Measurements from ENCODE around the gene CD8A. TPM values are rescaled to one million over a fixed set of nuclear protein-coding genes. Genes with fewer than 3 reads are reported as not detected.
"Not testable (repeated sequence)": the region's sequence is repeated elsewhere in the genome, so short reads cannot be mapped to it uniquely, and the experiment has no call there.

The CD8A gene
- total and polyA plus RNA-seq, 3 experiments from 2014 or later: 359 to 924 (median 363) TPM

DNA sequence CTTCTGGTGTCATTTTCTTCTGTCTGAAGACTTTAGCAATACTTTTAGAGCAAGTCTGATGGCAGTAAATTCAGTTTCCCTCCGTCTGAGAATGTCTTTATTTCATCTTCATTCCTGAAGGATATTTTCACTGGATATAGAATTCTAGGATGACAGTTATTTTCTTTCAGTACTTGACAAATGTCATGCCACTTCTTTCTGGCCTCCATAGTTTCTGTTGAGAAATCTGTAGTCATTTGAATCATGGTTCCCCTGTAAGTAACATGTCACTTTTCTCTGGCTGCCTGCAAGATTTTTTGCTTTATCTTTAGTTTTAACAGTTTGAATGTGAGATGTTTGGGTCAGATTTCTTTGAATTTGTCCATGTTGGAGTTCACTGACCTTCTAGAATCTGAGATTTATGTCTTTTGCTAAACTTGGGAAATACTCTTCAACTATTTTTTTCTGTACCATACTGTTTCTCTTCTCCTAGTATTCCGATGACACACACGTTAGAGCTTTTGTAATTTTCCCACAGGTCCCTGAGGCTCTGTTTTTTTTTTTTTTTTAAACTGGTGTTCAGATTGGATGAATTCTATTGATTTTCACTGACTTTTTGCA, 40.4 kb downstream of the CD8A start:
- Mint-ChIP-seq H3K27me3 (no peaks in the 10 kb centered on the region), H3K36me3 (peaks cover 18 to 76% (median 26%) of the 10 kb centered on the region in 3 donors), H3K27ac (peak overlapping the region in 3 of 8 donors; percentile 18 to 40 (median 22)), H3K9me3 (peaks cover 0 to 11% (median 3%) of the 10 kb centered on the region in 5 donors), H3K4me1 (peaks cover 45 to 61% (median 52%) of the 10 kb centered on the region in 3 donors), H3K4me3 (no peak overlapping the region)
- Histone ChIP-seq H3K27me3 (ENCODE audit: insufficient read depth, low read length, poor library complexity, severe bottlenecking) (no peaks in the 10 kb centered on the region), H3K4me1 (ENCODE audit: insufficient read depth, low read length) (peaks cover 17% of the 10 kb centered on the region), H3K9me3 (ENCODE audit: low read length) (no peaks in the 10 kb centered on the region), H3K27ac (ENCODE audit: low read depth, low read length) (no peak overlapping the region), H3K36me3 (ENCODE audit: insufficient read depth, low read length) (peaks cover 22% of the 10 kb centered on the region), H3K4me3 (ENCODE audit: low read length) (no peak overlapping the region)
- ChIA-PET CTCF (interaction anchor here (1.0 kb wide), 1 partner anchor 15 kb away, joined by 4 read pairs; no protein-coding TSS in a partner anchor), POLR2A (no interaction called here)
- no peak for DNase-seq

GRCh38 chr2:86747711-86748639, 42.7 kb downstream of the CD8A start:
- Mint-ChIP-seq H3K27ac (peak overlapping the region in 2 of 8 donors; percentile 21 to 70), H3K27me3 (no peaks in the 10 kb centered on the region), H3K9me3 (peaks cover 0 to 11% (median 3%) of the 10 kb centered on the region in 5 donors), H3K4me1 (peaks cover 55 to 80% (median 71%) of the 10 kb centered on the region in 3 donors), H3K36me3 (peaks cover 18 to 68% (median 23%) of the 10 kb centered on the region in 3 donors), H3K4me3 (no peak overlapping the region)
- DNase-seq: no peak
- H3K27me3 ChIP-seq (ENCODE audit: insufficient read depth, low read length, poor library complexity, severe bottlenecking): no peaks in the 10 kb centered on the region
- H3K4me1 ChIP-seq (ENCODE audit: insufficient read depth, low read length): peaks cover 18% of the 10 kb centered on the region
- POLR2A ChIA-PET: no interaction called here
- CTCF ChIA-PET: interaction anchor here (1.1 kb wide), 1 partner anchor 16 kb away, joined by 3 read pairs; no protein-coding TSS in a partner anchor
- H3K9me3 ChIP-seq (ENCODE audit: low read length): no peaks in the 10 kb centered on the region
- no peak overlapping the region for H3K27ac ChIP-seq (ENCODE audit: low read depth, low read length)
- H3K36me3 ChIP-seq (ENCODE audit: insufficient read depth, low read length): peaks cover 11% of the 10 kb centered on the region
- no peak overlapping the region for H3K4me3 ChIP-seq (ENCODE audit: low read length)

- CTCF ChIA-PET: interaction anchor here (1.2 kb wide), 1 partner anchor 228 kb away, joined by 3 read pairs; no protein-coding TSS in a partner anchor
- Histone ChIP-seq H3K9me3 (ENCODE audit: low read length) (no peaks in the 10 kb centered on the region), H3K36me3 (ENCODE audit: insufficient read depth, low read length) (peaks cover 4% of the 10 kb centered on the region), H3K27ac (ENCODE audit: low read depth, low read length) (no peak overlapping the region), H3K4me3 (ENCODE audit: low read length) (no peak overlapping the region), H3K4me1 (ENCODE audit: insufficient read depth, low read length) (peaks cover 18% of the 10 kb centered on the region), H3K27me3 (ENCODE audit: insufficient read depth, low read length, poor library complexity, severe bottlenecking) (no peaks in the 10 kb centered on the region)
- peaks cover 10 to 62% (median 19%) of the 10 kb centered on the region in 3 donors for H3K36me3 Mint-ChIP-seq
- POLR2A ChIA-PET: no interaction called here
- peaks cover 58 to 80% (median 79%) of the 10 kb centered on the region in 3 donors for H3K4me1 Mint-ChIP-seq
- peak overlapping the region in 5 of 8 donors; percentile 0 to 35 (median 9) for H3K27ac Mint-ChIP-seq
- peaks cover 0 to 11% (median 3%) of the 10 kb centered on the region in 5 donors for H3K9me3 Mint-ChIP-seq
- H3K27me3 Mint-ChIP-seq: no peaks in the 10 kb centered on the region
- H3K4me3 Mint-ChIP-seq: no peak overlapping the region
- no peak for DNase-seq
Measured at GRCh38 chr2:86746939-86747338, 43.8 kb downstream of the CD8A start.

GRCh38 chr2:86744152-86744551, 46.6 kb downstream of the CD8A start:
- Histone ChIP-seq H3K4me3 (ENCODE audit: low read length) (no peak overlapping the region), H3K27me3 (ENCODE audit: insufficient read depth, low read length, poor library complexity, severe bottlenecking) (no peaks in the 10 kb centered on the region), H3K36me3 (ENCODE audit: insufficient read depth, low read length) (no peaks in the 10 kb centered on the region), H3K27ac (ENCODE audit: low read depth, low read length) (no peak overlapping the region), H3K9me3 (ENCODE audit: low read length) (no peaks in the 10 kb centered on the region), H3K4me1 (ENCODE audit: insufficient read depth, low read length) (peaks cover 18% of the 10 kb centered on the region)
- POLR2A ChIA-PET: no interaction called here
- peaks cover 41 to 61% (median 58%) of the 10 kb centered on the region in 3 donors for H3K4me1 Mint-ChIP-seq
- no peaks in the 10 kb centered on the region for H3K27me3 Mint-ChIP-seq
- no peak for DNase-seq
- H3K27ac Mint-ChIP-seq: peak overlapping the region in 1 of 8 donors; percentile 57
- CTCF ChIA-PET: interaction anchor here (1.0 kb wide), 1 partner anchor 23 kb away, joined by 3 read pairs; no protein-coding TSS in a partner anchor
- no peaks in the 10 kb centered on the region for H3K9me3 Mint-ChIP-seq
- peaks cover 0 to 40% (median 9%) of the 10 kb centered on the region in 3 donors for H3K36me3 Mint-ChIP-seq
- H3K4me3 Mint-ChIP-seq: peak overlapping the region in 1 of 7 donors; percentile 23

- H3K36me3 ChIP-seq (ENCODE audit: insufficient read depth, low read length); H3K9me3 Mint-ChIP-seq; POLR2A ChIA-PET; H3K4me3 ChIP-seq (ENCODE audit: low read length); H3K27ac ChIP-seq (ENCODE audit: low read depth, low read length); CTCF ChIA-PET; H3K27me3 Mint-ChIP-seq; H3K27me3 ChIP-seq (ENCODE audit: insufficient read depth, low read length, poor library complexity, severe bottlenecking); H3K9me3 ChIP-seq (ENCODE audit: low read length); H3K4me3 Mint-ChIP-seq; DNase-seq: not testable (repeated sequence)
- Mint-ChIP-seq H3K4me1 (peaks cover 28 to 45% (median 44%) of the 10 kb centered on the region in 3 donors), H3K36me3 (peaks cover 0 to 28% (median 6%) of the 10 kb centered on the region in 3 donors), H3K27ac (peak overlapping the region in 4 of 8 donors; percentile 68 to 89 (median 71))
- peaks cover 11% of the 10 kb centered on the region for H3K4me1 ChIP-seq (ENCODE audit: insufficient read depth, low read length)
Measured at GRCh38 chr2:86741889-86742498, 48.7 kb downstream of the CD8A start.

DNA sequence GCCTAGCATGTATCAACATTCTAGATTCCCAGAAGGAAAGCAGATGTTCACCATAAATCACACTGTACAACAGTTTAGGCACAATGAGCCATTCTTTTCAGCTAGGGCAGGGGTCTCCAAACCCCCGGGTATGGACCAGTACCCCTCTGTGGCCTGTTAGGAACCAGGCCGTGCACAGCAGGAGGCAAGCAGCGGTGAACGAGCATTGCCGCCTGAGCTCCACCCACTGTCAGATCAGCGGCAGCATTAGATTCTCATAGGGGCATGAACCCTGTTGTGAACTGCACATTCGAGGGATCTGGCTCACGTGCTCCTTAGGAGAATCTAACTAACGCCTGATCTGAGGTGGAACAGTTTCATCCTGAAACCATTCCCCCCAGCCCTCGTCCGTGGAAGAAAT, 50.8 kb downstream of the CD8A start:
- H3K36me3 ChIP-seq (ENCODE audit: insufficient read depth, low read length); H3K4me3 ChIP-seq (ENCODE audit: low read length); H3K27me3 Mint-ChIP-seq; H3K27ac ChIP-seq (ENCODE audit: low read depth, low read length); H3K9me3 Mint-ChIP-seq; H3K27ac Mint-ChIP-seq; DNase-seq; POLR2A ChIA-PET; H3K4me1 ChIP-seq (ENCODE audit: insufficient read depth, low read length); CTCF ChIA-PET; H3K4me3 Mint-ChIP-seq; H3K27me3 ChIP-seq (ENCODE audit: insufficient read depth, low read length, poor library complexity, severe bottlenecking); H3K9me3 ChIP-seq (ENCODE audit: low read length): not testable (repeated sequence)
- peaks cover 11 to 24% (median 24%) of the 10 kb centered on the region in 3 donors for H3K4me1 Mint-ChIP-seq
- H3K36me3 Mint-ChIP-seq: peaks cover 0 to 19% (median 2%) of the 10 kb centered on the region in 3 donors

GRCh38 chr2:86739485-86739884, 51.2 kb downstream of the CD8A start:
- H3K36me3 ChIP-seq (ENCODE audit: insufficient read depth, low read length); H3K27ac Mint-ChIP-seq; CTCF ChIA-PET; H3K4me1 ChIP-seq (ENCODE audit: insufficient read depth, low read length); H3K9me3 ChIP-seq (ENCODE audit: low read length); POLR2A ChIA-PET; DNase-seq; H3K27me3 Mint-ChIP-seq; H3K27me3 ChIP-seq (ENCODE audit: insufficient read depth, low read length, poor library complexity, severe bottlenecking); H3K9me3 Mint-ChIP-seq; H3K4me3 Mint-ChIP-seq; H3K27ac ChIP-seq (ENCODE audit: low read depth, low read length); H3K4me3 ChIP-seq (ENCODE audit: low read length): not testable (repeated sequence)
- Mint-ChIP-seq H3K4me1 (peaks cover 9 to 20% (median 20%) of the 10 kb centered on the region in 3 donors), H3K36me3 (peaks cover 0 to 17% (median 2%) of the 10 kb centered on the region in 3 donors)

Measured in CD8-positive, alpha-beta memory T cell (primary cell).